Activated CD4-positive, alpha-beta T cell treated with anti-CD3 and anti-CD28 coated beads, Interleukin-2, Interleukin-4, amounts not matched to agents 100 ng/mL and 50 ng/mL, durations not matched to agents 16 hours and 8 hours (primary cell): ENCODE data around the gene OLIG2.

Experiments
- DNase-seq: peaks from one replicate; pipeline ENCODE4 v3.0.0-alpha.2; 2020; ENCODE audit warnings: low spot score

OLIG2 gene

GRCh38 chr21:33025489-33026442 is at the start of gene OLIG2:
TSS of gene OLIG2 (plus strand) at chr21:33025935. CDS start at chr21:33026863, 928 bp downstream.
- DNase-seq: no peak

- no peak for DNase-seq
Measured at GRCh38 chr21:32976791-32977190, 48.9 kb upstream of the OLIG2 start.

DNA sequence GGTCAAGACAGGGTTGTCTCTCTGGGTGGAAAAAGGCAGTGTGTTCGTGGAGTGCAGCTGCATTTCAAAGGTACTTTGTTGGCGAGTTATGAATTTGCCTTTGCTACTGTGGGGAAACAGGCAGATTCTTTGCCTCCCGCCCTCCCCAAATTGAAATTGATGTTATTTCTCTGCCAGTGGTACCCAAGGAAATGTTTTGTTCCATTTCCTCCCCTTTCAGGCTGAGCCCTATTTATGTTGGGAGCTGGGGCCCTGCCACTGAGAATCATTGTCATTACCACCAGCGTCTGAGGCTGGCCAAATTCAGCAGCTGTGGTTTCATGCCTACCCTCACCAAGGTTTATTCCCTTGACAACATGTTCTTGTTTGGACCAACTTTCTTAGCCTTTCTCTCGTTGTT is 48.5 kb upstream of the OLIG2 start:
- DNase-seq: no peak

GRCh38 chr21:32978331-32979270 is 47.1 kb upstream of the OLIG2 start:
- no peak for DNase-seq

DNA sequence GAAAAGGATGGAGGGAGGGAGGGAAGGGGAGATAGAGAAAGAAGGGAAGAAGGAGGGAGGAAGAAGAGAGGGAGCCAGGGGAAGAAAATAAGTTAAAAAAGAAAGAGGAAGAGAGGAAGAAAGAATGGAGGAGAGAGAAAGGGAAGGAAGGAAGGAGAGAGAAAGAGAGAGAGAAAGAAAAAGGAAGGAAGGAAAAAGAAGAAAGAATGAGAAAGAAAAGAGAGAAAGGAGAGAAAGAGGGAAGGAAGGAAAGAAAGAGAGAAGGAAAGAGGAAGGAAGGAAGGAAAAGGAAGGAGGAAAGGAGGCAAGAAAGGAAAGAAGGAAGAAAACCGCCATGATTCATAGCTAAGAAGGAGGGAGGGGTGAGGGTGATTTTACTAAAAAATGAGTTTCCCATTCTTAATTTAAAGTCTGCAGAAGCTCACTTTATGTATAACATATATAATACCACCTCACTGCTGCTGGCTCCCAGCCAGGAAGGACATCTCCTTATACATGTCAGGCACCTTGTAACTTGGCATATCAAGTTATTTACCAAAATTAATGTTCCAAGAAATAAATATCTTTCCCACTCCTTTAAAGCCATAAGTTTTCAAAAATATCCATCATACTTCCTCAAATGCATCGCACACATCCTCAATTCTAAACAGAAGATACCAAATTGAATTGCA is 46.0 kb upstream of the OLIG2 start:
- no peak for DNase-seq

DNA sequence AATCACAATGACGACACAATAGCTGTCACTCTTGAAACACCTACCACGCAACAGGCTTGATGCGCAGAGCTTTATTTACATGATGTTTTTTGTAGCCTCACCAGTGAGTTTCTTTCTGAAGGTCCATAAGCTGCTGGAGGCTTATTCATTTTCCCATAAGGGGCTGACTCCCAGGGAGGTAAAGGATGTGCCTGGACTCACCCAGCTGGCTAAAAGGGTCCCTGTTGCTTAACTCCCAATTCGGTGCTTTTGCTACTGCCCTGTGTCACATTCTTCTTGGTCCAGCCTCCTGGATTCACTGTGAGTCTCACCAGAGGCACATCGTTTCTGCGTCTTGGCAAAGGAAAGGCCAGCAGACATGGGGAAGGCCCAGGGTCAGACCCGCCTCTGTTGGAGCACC is 44.6 kb upstream of the OLIG2 start:
- DNase-seq: no peak

- DNase-seq: no peak
Measured at GRCh38 chr21:32990666-32991065, 35.1 kb upstream of the OLIG2 start.

- no peak for DNase-seq
Measured at GRCh38 chr21:32991361-32991760, 34.4 kb upstream of the OLIG2 start.

GRCh38 chr21:32993894-32994293 is 31.8 kb upstream of the OLIG2 start:
- DNase-seq: no peak

DNA sequence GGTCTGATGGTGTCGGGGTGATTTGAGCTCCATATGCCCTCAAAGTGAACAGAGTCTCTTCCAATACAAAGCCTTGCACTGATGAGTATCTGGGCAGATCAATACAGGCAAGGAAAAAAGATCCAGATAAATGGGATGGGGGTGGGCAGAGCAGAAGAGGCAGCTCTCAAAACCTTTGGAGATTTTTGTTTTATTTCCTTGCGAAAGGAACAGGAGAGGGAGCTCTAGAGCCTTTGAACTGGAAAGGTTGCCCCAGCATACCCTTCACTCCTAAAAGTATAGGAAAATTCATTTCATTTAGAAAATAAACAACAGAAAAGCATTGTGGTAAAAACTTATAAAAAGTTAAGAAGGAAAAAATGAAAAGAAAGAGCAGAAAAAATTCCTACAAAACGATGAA is 31.4 kb upstream of the OLIG2 start:
- DNase-seq: no peak

GRCh38 chr21:33007747-33008146 is 18.0 kb upstream of the OLIG2 start:
- DNase-seq: no peak

DNA sequence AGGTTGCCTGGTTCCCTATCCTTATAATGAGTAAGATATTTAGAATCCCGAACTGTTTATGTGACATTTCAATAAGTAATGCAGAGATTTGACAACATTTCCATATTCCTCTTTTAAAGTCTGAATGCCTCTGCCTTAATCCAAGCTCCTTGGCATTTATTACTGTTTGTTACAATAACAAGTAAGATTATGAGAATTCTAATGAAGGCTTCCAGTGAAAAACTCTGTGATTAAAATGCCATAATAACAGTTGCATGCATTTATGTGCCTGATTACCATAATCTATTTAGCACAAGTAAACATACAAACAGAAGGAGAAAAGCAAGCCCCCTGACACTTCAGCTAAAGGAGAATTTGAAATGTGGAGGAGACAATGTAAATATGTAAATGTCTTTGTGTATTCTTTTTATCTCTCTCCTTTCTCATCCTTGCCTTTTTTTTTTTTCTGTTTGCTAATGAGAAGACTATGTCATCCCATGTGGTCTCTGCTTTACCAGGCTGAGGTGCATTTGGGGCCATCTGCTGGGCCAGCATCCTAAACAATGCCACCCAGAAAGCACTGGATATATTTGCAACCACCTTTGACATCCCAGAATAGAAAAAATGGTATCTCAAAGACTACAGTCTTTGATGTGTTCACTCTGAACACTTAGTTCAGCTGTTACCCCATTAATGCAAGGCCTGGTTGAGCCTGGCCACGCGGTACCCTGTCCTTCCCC is 17.2 kb upstream of the OLIG2 start:
- no peak for DNase-seq

GRCh38 chr21:33010931-33011330 is 14.8 kb upstream of the OLIG2 start:
- no peak for DNase-seq

DNA sequence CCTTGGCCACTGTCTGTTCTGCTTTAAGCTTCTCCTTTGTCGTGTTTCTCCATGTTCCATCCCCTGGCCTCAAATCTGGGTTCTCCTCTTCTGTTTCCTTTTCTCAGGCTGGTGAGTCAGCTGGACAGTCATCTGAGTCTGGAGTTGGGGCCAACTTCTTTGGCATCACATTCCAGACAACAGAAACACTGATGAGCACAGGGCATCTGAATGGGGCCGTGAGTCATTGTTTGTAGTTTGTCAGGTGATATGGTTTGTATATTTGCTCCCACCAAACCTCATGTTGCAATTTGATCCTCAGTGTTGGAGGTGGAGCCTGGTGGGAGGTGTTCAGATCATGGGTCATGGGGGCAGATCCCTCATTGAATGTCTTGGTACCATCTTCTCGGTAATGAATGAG is 14.3 kb upstream of the OLIG2 start:
- DNase-seq: no peak

GRCh38 chr21:33013626-33014025 is 12.1 kb upstream of the OLIG2 start:
- DNase-seq: no peak

DNA sequence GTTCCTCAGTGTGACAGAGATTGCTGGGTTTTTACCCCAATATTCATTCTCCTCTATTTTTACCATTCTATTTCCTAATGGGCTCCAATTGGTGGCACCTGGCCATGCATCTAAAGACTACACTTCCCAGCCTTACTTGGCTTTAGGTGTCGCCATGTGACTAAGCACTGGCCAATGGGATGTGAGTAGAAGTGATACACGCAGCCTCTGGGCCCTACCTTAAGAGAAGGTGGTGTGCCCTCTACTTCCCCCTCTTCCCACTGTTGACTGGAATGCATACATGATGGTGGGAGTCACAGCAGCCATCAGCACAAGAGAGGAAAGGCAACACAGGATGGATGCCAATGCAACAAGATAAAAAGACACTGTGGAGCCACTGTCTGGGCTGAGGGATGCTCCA is 11.4 kb upstream of the OLIG2 start:
- no peak for DNase-seq

DNA sequence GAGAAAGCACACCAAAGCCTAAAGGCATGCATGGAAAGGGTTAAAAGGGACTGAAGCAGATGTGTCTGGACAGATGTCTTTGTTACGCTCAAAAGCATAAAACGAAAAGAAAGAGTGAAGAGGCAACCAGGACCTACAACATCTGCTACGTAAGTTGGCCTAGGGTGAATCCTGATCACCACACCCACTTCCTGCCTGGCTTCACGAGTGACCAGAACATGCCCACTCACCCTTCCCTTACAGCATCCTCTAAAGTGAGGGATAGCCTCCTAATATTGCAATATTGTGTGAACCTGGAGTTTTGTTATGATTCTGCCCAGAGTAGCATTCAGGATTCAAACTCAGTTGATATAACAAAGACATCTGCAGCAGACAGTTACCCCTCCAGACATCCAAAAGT is 10.6 kb upstream of the OLIG2 start:
- DNase-seq: no peak

DNA sequence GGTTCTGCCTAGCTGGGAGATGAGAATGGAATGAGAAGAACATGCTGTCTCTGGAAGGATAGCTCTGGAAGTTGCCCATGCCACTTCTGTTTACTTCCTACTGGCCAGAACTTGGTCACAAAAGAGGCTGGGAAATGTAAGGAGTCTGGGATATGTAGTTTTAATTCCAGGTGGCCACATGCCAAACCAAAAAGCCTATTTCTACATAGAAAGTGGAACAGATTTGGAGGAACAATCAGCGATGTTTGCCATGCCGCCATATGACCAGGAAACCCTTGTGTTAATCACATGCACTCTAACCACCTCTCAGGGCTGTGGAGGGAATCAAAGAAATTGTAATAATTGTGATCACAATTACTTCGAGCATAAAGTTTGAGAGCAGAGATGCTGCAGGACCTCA is 10.0 kb upstream of the OLIG2 start:
- DNase-seq: no peak

- DNase-seq: no peak
Measured at GRCh38 chr21:33018707-33019465, 6.8 kb upstream of the OLIG2 start.

- DNase-seq: no peak
Measured at GRCh38 chr21:33019516-33019884, 6.2 kb upstream of the OLIG2 start.
